Fibroblast of peridontal ligament (primary cell): Measurements from ENCODE around the gene TBC1D3B.
"Not testable (repeated sequence)": the region's sequence is repeated elsewhere in the genome, so short reads cannot be mapped to it uniquely, and the experiment has no call there.

Experiments
- DNase-seq: peaks from one replicate; pipeline ENCODE4 v3.0.0-alpha.2; 2010; ENCODE audit errors: extremely low read depth

TBC1D3B gene

DNA sequence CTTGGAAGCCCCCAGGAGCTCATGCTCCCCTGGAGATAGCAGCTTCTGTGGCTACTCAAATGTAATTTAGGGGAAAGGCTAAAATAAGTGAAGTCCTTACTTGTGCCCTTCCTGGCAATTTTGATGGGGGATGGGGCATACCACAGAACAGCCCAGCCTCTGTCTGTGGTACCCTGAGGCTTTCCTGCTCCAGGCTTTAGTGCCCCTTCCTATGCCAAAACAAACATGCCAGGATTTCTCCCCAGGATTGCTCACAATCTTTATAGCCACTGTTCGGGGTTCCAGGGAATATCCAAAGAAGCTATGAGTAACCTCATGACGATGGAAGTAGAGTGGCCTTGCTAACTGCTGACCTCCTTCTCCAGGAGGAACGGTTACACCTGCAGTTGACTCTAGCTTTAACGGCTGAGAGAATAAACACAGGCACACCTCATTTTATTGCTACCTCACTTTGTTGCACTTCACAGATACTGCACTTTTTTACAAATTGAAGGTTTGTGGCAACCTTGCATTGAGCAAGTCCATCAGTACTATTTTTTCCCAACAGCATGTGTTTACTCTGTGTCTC lies 47.9 kb downstream of the TBC1D3B start:
- no peak for DNase-seq

DNA sequence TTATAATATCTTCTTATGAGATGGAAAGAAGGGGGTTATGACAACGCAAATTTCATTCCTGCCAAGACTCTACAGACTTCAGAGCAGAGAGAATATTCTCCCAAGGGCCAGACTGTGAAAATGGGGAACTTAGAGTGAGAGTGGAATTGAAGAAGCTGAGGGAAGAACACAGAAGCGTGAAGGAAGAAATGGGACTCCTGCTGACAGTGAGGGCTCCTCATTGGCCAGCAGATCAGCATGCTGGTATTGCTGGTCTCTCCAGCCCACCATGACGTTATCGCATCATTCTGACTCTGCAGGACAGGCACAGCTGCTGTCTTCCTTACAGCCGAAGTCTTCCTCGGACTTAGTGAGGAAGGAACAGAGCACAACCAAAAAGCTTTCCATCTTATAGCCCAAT lies 48.5 kb downstream of the TBC1D3B start:
- no peak for DNase-seq

DNA sequence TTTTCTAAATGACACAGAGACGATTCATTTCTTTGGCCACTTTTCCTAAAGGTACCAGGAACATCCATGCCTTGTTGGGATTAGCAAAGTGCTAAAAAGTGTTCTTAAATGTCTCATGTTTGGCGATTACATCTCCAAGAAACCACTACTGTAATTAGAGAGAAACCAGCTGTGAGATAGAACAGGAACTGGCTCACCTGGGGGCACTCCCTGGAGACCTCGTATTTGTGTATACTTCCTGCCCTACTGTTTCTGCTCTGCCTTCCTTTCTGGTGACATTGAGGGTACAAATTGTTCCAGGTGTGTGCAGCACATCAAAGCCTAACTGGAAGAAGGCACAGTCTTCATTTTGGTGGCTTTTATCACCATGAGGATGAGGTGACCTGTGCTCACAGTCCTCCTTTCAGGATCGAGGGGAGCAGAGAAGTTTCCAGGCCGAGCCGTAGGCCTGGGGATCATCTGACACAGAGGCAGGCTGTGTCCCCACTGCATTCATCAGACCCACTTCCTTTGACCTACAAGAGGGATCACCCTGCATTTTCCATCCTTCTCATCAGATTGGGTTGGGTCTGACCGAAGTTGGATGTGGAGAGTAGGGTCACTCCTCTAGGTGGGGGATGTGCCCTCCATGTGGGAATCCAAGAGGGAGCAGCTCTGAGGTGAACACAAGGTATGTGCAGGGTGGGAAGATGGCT lies 49.1 kb downstream of the TBC1D3B start:
- DNase-seq = no peak

DNA sequence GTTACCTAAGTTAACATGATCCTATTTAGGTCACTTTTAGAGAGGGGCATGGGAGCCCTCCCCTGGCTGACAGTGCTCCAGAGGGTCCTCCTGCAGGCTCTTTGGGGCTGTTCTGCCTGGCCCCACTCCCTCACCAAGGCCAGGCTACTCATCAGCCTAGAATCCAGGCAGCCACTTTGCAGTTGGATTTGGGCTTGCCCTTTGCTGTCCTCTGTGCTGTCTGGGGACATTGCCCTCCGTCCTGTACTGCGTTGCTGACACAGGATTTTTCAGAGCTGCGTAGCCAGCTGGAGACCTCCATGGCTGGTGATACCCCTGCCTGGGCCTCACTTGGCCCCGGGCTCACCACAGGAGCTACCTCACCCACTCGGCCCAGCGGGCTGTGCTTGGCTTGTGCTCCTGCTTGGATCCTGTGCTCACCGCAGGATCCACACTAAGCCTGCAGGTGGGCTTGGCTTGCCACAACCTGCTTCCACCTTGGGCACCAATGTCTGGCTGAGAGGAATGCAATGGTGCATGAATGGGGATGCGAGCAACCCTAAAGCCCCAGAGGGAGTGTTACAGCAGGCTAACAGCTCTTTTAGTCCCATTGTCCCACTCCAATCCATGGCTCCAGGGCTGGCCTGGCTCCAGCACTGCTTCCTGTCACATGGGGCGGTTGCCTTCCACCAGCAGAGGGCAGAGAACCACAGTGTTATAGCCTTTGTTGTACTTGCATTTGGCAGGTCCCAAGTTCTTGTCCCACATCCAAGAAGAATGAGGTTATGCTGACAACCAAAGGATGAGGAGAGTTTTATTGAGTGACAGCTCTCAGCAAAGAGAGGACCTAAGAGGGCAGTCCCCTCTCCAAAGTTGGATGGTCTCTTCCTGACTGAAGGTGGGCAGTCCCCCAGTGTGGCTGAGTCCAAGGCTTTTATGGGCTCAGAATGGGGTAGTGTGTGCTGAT lies 51.3 kb downstream of the TBC1D3B start:
- no peak for DNase-seq

DNA sequence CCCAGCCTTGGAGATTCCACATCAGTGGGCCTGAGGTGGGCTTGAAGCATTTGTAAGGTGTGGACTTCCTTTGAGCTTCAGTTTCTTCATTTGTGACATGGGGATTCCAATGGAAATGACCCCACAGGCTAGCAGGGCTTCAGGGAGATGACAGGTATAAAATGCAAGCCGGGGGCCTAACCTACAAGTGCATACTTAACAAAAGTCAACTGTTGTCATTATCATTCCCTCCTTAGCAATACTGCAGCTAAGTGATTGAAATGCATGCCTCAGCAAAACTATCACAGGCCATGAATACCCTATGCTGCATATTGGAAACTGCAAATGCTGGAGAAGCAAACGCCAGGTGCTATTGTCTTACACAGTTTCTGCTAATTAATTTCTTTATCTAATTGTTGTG lies 53.0 kb downstream of the TBC1D3B start:
- DNase-seq = no peak

DNA sequence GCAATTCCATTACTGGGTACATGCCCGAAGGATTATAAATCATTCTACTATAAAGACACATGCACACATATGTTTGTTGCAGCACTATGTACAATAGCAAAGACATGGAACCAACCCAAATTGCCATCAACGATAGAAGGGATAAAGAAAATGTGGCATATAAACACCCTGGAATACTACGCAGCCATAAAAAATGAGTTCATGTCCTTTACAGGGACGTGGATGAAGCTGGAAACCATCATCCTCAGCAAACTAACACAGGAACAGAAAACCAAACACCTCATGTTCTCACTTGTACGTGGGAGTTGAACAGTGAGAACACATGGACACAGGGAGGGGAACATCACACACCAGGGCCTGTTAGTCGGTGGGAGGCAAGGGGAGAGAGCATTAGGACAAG lies 55.3 kb downstream of the TBC1D3B start:
- DNase-seq = not testable (repeated sequence)

DNA sequence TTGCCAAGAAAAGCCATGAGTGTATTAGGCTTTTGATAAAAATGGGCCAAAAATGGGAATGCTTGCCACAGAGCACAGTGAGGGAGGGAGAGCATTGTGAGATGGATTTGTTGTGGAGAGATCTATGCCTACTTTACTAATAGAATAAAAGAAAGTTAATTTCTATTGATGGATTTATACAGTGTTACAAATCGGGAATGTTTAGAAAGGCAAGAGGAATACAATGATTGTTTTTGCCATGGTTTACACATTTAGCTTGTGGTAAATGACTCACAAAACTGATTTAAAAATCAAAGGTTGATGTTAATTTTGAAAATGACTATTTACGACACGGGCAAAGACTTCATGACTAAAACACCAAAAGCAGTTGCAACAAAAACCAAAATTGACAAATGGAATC lies 56.2 kb downstream of the TBC1D3B start:
- DNase-seq = no peak

DNA sequence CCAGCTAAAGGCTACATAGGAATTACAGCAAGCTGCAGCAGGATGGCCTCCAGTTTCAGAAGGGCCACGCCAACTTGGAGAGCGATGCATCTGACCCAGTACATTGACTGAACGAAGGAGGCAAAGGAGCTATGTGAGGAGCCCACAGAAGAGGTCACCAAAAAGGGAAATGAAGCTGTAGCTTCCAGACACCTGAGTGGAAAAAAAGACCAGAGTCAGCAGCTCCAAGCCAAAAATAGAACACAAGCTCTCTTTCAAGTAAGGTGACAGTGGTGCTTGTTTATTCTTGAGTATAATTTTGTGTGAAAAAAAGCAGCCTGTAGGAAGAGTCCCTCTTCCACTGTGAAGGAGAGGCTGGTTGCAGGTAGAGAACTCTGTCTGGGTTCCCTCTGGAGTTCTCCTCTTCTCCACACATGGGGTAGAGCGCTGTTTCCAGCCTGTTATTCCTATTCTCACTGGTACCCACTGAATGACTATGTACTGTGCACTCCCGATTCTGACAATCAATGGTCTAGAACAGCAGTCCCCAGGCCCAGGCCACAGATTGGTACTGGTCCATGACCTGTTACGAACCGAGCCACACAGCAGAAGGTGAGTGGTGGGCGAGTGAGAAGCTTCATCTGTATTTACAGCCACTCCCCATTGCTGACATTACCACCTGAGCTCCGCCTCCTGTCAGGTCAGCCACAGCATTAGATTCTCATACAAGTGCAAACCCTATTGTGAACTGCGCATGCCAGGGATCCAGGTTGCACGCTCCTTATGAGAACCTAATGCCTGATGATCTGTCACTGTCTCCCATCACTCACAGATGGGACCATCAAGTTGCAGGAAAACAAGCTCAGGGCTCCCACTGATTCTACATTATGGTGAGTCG lies 57.7 kb downstream of the TBC1D3B start:
- DNase-seq = no peak

DNA sequence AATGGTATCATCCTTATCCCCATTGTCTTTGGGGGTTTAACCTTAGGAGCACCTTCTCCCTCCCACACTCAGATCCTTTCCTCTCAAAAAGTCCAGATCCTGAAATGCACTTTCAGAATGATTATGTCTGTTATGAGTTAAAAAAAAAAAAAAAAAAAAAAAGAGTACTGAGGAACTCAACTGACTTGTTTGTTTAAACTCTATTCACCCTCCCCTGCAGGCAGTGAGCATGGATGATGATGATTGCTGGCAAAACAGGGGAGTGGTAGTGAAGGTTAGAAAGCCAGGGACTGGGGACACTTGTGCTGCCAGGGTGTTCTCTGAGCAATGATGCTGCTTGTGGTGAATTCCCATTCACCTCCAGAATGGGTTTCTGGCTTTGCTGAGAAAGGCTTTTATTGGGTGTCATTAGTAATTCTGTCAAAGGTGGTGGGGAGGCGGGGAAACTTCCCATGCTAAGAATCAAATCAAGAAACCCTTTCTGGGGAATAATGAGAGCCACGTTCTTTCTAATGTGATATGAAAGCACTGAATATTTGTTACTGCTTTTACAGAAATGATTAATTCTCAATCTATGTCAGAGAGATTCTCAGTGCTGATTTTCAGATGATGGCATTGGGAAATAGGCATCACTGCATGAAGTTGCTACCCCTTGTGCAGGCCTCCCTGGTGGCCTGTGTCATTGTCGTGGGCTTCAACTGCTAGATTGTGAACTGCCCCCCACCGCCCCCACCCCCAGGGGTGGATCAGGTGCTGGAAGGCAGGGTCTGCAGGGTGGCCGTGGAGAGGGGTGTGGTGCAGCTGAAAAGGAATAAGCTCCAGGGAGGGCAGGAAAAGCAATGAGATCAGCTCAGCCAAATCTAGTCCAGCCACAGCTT lies 58.7 kb downstream of the TBC1D3B start:
- no peak for DNase-seq
